NCI-H82 treated with DMSO at 0.1 percent for 48 hours (cell line): ENCODE data around the gene PROZ.

Experiments used
- DNase-seq: peaks from one replicate; lab custom pipeline; 2025; ENCODE audit not compliant: unreplicated experiment; lab: John Stamatoyannopoulos, UW

The PROZ gene

DNA sequence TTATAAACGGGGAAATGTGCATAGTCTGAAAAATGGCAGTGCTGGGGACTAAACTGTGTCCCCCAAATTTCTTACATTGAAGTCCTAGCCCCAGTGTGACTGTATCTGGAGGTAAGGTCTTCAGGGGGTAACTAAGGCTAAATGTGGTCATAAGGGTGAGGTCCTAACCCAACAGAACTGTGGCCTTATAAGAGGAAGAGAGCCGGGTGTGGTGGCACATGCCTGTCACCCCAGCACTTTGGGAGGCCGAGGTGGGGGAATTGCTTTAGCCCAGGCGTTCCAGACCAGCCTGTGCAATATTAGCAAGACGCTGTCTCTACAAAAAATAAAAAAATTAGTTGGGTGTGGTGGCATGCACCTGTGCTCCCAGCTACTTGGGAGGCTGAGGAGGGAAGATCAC lies 17.8 kb downstream of the PROZ start:
- DNase-seq, result no peak

- no peak for DNase-seq
Measured at GRCh38 chr13:113176822-113177221, 18.4 kb downstream of the PROZ start.

GRCh38 chr13:113178070-113178895 lies 19.8 kb downstream of the PROZ start:
- no peak for DNase-seq

DNA sequence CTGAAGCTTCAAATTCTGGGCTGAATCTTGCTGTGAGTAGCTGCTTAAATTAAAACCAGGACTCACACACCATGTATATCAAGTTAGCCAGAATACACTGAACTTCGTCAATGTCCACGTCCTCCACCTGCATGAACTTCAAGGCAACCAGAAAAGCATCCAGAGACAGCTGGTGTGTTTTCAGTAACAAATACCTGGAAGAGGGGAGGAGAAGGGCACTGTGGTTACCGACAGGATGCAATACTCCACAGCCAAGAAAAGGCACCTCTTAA lies 20.4 kb downstream of the PROZ start:
- DNase-seq, result no peak

- DNase-seq, result no peak
Measured at GRCh38 chr13:113179374-113180230, 21.2 kb downstream of the PROZ start.

GRCh38 chr13:113182046-113182445 lies 23.6 kb downstream of the PROZ start:
- no peak for DNase-seq

DNA sequence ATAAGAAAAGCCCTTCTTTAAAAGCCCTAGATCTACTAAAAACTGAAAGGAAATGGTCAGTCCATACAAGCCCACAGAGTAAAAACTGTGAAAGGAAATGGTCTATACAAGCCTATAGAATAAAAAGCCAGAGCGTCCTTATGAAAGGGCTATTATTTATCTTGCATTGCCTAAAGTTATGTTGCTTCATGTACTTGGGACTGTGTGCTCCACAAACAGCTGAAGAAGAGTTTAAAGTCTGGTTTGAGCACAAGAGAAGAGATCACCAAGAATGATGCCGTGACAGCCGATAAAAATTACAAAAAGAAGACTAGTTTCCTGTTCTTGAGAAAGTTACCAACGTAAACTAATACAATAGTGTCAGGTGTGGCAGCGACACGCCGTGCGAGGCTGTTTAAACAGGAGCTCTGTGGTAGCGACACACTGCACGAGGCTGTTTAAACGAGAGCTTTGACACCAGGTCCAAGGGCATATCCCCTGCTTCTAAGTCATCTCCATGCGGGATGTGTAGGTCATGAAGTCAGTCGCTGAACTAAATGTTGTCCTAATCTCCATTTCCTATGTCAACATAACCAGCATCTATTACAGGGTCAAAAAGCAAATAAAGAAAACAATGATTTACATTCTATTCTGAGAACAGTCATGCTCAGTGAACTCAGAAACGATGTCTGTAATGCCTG lies 25.1 kb downstream of the PROZ start:
- DNase-seq, result no peak

GRCh38 chr13:113184568-113185440 lies 26.4 kb downstream of the PROZ start:
- no peak for DNase-seq

GRCh38 chr13:113186061-113186900 lies 27.8 kb downstream of the PROZ start:
- DNase-seq, result no peak

DNA sequence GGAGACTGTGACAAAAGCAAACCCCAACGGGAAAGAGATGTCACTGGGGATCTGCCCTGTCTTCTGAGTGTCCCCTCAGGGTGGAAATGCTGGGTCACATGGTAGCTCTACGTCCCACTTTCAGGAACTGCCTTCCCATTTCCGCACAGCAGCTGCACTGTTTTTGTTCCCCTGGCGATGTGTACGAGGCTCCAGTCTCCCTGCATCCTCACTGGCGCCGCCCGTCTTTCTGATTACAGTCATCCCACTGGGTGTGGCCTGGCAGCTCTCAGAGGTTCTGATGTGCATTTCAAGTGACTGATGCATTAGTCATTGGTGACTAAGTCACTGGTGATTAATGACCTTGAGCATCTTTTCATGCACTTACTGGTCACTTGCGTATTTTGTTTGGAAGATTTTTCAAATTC lies 28.8 kb downstream of the PROZ start:
- no peak for DNase-seq

DNA sequence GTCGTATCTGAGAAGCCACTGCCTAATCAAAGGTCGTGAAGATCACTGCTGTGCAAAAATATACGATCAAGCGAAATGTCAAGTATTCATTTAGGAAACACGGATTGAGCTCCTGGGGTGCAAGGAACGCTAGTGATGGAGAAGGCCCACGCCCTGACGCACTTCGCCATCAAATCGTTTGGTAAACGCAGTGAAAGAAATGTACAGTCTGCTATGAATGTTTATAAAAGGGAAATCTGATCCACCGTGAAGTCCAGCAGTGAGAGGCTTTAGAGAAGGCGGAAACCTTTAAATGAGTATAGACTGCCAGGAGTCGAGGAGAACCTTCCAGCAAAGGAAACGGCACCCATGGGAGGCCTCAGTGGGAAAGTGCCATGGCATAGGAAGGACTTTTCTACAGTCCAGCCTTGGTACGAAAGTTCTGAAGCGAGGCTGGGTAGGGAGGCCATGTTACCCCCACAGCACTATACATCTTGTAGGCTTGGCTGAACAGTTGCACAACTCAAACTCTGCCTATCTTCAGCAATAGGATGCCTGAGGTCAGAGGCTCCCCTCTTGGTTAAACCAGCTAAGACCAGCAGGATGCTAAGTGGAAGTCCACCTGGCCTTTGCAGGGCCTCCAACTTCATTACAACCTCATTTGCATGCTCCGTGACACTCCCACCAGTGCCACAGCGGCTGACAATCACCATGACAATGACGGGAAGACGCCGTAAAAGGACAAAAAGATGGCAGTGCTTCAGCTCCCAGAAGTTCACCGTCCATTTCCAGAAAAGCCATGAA lies 29.6 kb downstream of the PROZ start:
- DNase-seq, result no peak

- DNase-seq, result no peak
Measured at GRCh38 chr13:113190181-113190580, 31.7 kb downstream of the PROZ start.

GRCh38 chr13:113192279-113192678 lies 33.8 kb downstream of the PROZ start:
- DNase-seq, result no peak

- DNase-seq, result no peak
Measured at GRCh38 chr13:113192902-113193301, 34.5 kb downstream of the PROZ start.

- DNase-seq, result no peak
Measured at GRCh38 chr13:113195360-113195759, 36.9 kb downstream of the PROZ start.

GRCh38 chr13:113196970-113197737 lies 38.7 kb downstream of the PROZ start:
- no peak for DNase-seq

DNA sequence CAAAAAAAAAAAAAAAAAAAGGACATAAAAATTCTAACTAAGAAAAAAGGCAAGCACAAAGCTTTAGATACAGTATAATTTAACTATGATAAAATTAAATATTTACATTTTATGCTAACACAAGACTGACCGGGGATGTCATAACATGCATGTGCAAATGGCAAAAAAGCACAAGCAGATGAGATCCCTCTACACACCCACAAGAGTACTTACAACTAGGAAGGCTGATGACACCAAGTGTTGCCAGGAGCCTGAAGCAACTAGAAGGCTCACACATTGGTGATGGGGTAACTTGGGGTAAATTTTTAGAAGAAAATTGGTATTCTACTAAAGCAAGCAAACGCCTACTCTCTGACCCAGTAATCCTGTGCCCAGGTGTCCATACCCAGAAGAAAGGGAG lies 43.4 kb downstream of the PROZ start:
- DNase-seq, result no peak

DNA sequence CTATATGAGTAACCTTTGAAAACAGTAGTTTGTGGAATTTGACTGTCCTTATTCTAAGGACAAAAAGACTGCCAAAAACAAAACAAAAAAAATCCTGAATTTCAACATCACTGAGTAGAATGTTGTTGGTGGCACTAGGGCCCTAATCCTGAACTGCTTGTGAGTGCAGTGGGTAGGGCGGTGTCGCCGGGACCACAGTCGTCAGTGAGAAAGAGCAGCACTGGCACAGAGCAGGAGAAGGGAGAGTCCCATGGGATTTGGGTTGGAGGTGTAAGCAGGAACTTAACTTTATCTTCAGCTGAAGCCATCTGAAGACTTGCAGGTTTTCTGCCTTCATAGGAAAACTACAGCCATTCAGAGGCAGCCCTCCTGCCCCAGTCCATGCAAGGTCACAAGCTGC lies 44.5 kb downstream of the PROZ start:
- DNase-seq, result no peak
